Mammary epithelial cell (primary cell): ENCODE measurements around the gene SNX6.

Source experiments
- CTCF ChIP-seq, 2 donors: IDR thresholded peaks in 1 of 2; conservative IDR thresholded peaks in 1 of 2; 2 replicates each; pipeline ENCODE4 v1.5.1; 2011 to 2012; ENCODE audit warnings: inconsistent platforms in 2 of 2, low read length in 2 of 2, mild to moderate bottlenecking in 2 of 2, control low read depth in 1 of 2, low read depth in 1 of 2; ENCODE audit not compliant: insufficient read depth in 1 of 2; ENCODE audit errors: extremely low read depth in 1 of 2
- EZH2 ChIP-seq: IDR thresholded peaks from 2 replicates; pipeline ENCODE4 v1.6.1; 2012; ENCODE audit warnings: low read length, inconsistent platforms, borderline replicate concordance

DNA sequence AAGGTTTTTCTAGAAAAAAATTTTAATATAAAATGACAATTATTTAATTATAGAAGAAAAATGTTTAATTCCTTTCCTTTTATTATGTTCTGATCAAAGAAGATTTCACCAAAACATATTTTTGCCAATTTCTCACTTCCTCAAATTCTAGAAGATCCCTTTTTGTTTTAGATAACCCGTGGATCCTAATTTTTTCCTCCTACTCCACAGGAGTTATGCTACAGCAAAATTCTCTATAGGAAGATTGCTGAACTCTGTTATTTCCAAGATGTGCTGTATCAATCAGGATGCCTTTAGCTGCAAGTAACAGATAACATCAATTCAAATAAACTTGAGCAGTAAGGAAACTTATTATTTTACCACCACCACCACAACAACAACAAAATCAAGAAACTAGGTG, 3.8 kb upstream of the SNX6 start:
- no peak for TF ChIP-seq EZH2
- TF ChIP-seq CTCF (conservative IDR thresholded peaks at IDR 0.05 in 1 of 2, IDR thresholded peaks at IDR 0.05 in 1 of 2; ENCODE audit: extremely low read depth in 1 of 2, insufficient read depth in 1 of 2, low read depth in 1 of 2, low read length in 2 of 2): no peak
